Kidney epithelial cell (primary cell): ENCODE measurements around the gene C2CD4B. TPM values are rescaled to one million over a fixed set of nuclear protein-coding genes. Genes with fewer than 3 reads are reported as not detected.

Source experiments
- DNase-seq: peaks from one replicate; pipeline ENCODE4 v3.0.0-alpha.2; 2010; ENCODE audit warnings: low read depth
- H3K27me3 ChIP-seq: 2 replicates; pipeline ENCODE4 v1.6.0; 2011; ENCODE audit warnings: low read length; ENCODE audit not compliant: control insufficient read depth, insufficient read depth
- H3K36me3 ChIP-seq: 2 replicates; pipeline ENCODE4 v1.5.1; 2011; ENCODE audit warnings: low read length; ENCODE audit not compliant: control insufficient read depth, insufficient read depth
- H3K4me3 ChIP-seq: 2 replicates; pipeline ENCODE4 v1.5.1; 2011; ENCODE audit warnings: low read depth, mild to moderate bottlenecking, control low read depth, low read length
- CTCF ChIP-seq: IDR thresholded peaks from 2 replicates; pipeline ENCODE4 v1.5.1; 2011; ENCODE audit warnings: mild to moderate bottlenecking, moderate library complexity, low read length, control low read depth, inconsistent platforms; ENCODE audit not compliant: insufficient read depth, poor library complexity, severe bottlenecking
- total RNA-seq: library from RNA; depleted of rRNA; stranded (reverse); fragments of >200 nt; gene quantifications from 2 replicates; pipeline ENCODE4 v1.2.3, GENCODE V29; 2015

The C2CD4B gene
- total RNA-seq, 1 donor from 2014 or later, result 0.13 TPM

- Histone ChIP-seq H3K27me3 (no peaks in the 10 kb centered on the region), H3K36me3 (no peaks in the 10 kb centered on the region), H3K4me3 (no peak overlapping the region)
- no peak for DNase-seq
- TF ChIP-seq CTCF, result no peak
Measured at GRCh38 chr15:62141643-62142588, 23.2 kb downstream of the C2CD4B start.

GRCh38 chr15:62141200-62141599 is 23.9 kb downstream of the C2CD4B start:
- no peak for DNase-seq
- H3K36me3 ChIP-seq, result no peaks in the 10 kb centered on the region

GRCh38 chr15:62138124-62138523 is 27.0 kb downstream of the C2CD4B start:
- no peaks in the 10 kb centered on the region for H3K36me3 ChIP-seq
- DNase-seq, result peak; percentile 84
- H3K4me3 ChIP-seq, result no peak overlapping the region
- no peak for TF ChIP-seq CTCF
- no peaks in the 10 kb centered on the region for H3K27me3 ChIP-seq

More at GRCh38 chr15:62141200-62141599, 23.9 kb downstream of the C2CD4B start:
- Histone ChIP-seq H3K4me3 (no peak overlapping the region), H3K27me3 (no peaks in the 10 kb centered on the region)
- TF ChIP-seq CTCF, result no peak

- no peak overlapping the region for H3K4me3 ChIP-seq
- DNase-seq, result no peak
- TF ChIP-seq CTCF, result no peak
- no peaks in the 10 kb centered on the region for H3K27me3 ChIP-seq
- H3K36me3 ChIP-seq, result no peaks in the 10 kb centered on the region
Measured at GRCh38 chr15:62136911-62137865, 27.9 kb downstream of the C2CD4B start.

- Histone ChIP-seq H3K36me3 (no peaks in the 10 kb centered on the region), H3K27me3 (no peaks in the 10 kb centered on the region), H3K4me3 (no peak overlapping the region)
- no peak for TF ChIP-seq CTCF
- no peak for DNase-seq
Measured at GRCh38 chr15:62135532-62136134, 29.5 kb downstream of the C2CD4B start.
